ENCODE data around the gene CEP192. TPM values are rescaled to one million over a fixed set of nuclear protein-coding genes. Genes with fewer than 3 reads are reported as not detected.

The CEP192 gene
- total RNA-seq, 1 donor from 2014 or later: 13.5 TPM

GRCh38 chr18:13139885-13140450, 148.8 kb downstream of the CEP192 start:
- DNase-seq (ENCODE audit: low spot score): no peak

GRCh38 chr18:13141209-13141608, 150.0 kb downstream of the CEP192 start:
- no peak for DNase-seq (ENCODE audit: low spot score)

- no peak for DNase-seq (ENCODE audit: low spot score)
Observed at GRCh38 chr18:13145636-13146190, 154.6 kb downstream of the CEP192 start.

GRCh38 chr18:13147130-13147529, 156.0 kb downstream of the CEP192 start:
- no peak for DNase-seq (ENCODE audit: low spot score)

GRCh38 chr18:13151656-13152055, 160.5 kb downstream of the CEP192 start:
- DNase-seq (ENCODE audit: low spot score): no peak

- DNase-seq (ENCODE audit: low spot score): no peak
Observed at GRCh38 chr18:13158428-13158827, 167.3 kb downstream of the CEP192 start.

- DNase-seq (ENCODE audit: low spot score): no peak
Observed at GRCh38 chr18:13159579-13159978, 168.4 kb downstream of the CEP192 start.

- DNase-seq (ENCODE audit: low spot score): no peak
Observed at GRCh38 chr18:13161276-13161899, 170.2 kb downstream of the CEP192 start.

GRCh38 chr18:13163167-13163927, 172.2 kb downstream of the CEP192 start:
- DNase-seq (ENCODE audit: low spot score): no peak

- no peak for DNase-seq (ENCODE audit: low spot score)
Observed at GRCh38 chr18:13164406-13164805, 173.2 kb downstream of the CEP192 start.

- no peak for DNase-seq (ENCODE audit: low spot score)
Observed at GRCh38 chr18:13165636-13166423, 174.7 kb downstream of the CEP192 start.

GRCh38 chr18:13173578-13174145, 182.5 kb downstream of the CEP192 start:
- DNase-seq (ENCODE audit: low spot score): no peak

Other genes starting within 250 kb of the CEP192 start
- gene PTPN2, start 107.1 kb upstream of the CEP192 start, total RNA-seq: 33.8 TPM
- gene SEH1L, start 43.4 kb upstream of the CEP192 start, total RNA-seq: 57.0 TPM
- gene LDLRAD4, start 227.4 kb downstream of the CEP192 start, total RNA-seq: 39.6 TPM

Data from mesenteric fat pad (tissue), 1 donor.